BJ (cell line): ENCODE measurements around the gene SDCBP2. TPM values are rescaled to one million over a fixed set of nuclear protein-coding genes. Genes with fewer than 3 reads are reported as not detected.

Experiments
- CTCF ChIA-PET: fragments of 350-600 bp; formaldehyde crosslinking; extraction: SDS; loops from one replicate; lab custom pipeline; 2021; ENCODE audit warnings: antibody characterized with exemption, inconsistent platforms; lab: Yijun Ruan, JAX
- POLR2A ChIA-PET: fragments of 300-600 bp; sonication (Branson Sonifier 250); formaldehyde crosslinking; extraction: SDS; loops from one replicate; lab custom pipeline; 2021; ENCODE audit warnings: antibody characterized with exemption; lab: Charles Lee
- DNase-seq: peaks from one replicate; pipeline ENCODE4 v3.0.0-alpha.2; 2011; ENCODE audit warnings: low read depth
- H3K27me3 ChIP-seq: 2 replicates; pipeline ENCODE4 v1.6.0; 2011; ENCODE audit warnings: low read length; ENCODE audit not compliant: control insufficient read depth, insufficient read depth
- H3K36me3 ChIP-seq: 2 replicates; pipeline ENCODE4 v1.5.1; 2011; ENCODE audit warnings: low read length; ENCODE audit not compliant: control insufficient read depth, insufficient read depth
- H3K4me3 ChIP-seq: 2 replicates; pipeline ENCODE4 v1.5.1; 2011; ENCODE audit warnings: low read depth, mild to moderate bottlenecking, control low read depth, low read length
- CTCF ChIP-seq: IDR thresholded peaks from 2 replicates; pipeline ENCODE4 v1.5.1; 2011; ENCODE audit warnings: low read depth, mild to moderate bottlenecking, control low read depth, inconsistent platforms, low read length, moderate library complexity; ENCODE audit not compliant: insufficient read depth
- polyA plus RNA-seq: library from polyadenylated mRNA; depleted of rRNA; stranded (reverse); fragments of >200 nt; gene quantifications from 2 replicates; pipeline ENCODE4 v1.2.3, GENCODE V29; 2011

The SDCBP2 gene
- polyA plus RNA-seq, 1 experiment: 6.2 TPM

- Histone ChIP-seq H3K36me3 (peaks cover 3% of the 10 kb centered on the region), H3K4me3 (no peak overlapping the region), H3K27me3 (no peaks in the 10 kb centered on the region)
- ChIA-PET POLR2A (no interaction called here), CTCF (interaction anchor here (0.8 to 1.2 kb wide), 4 partner anchors 12 to 53 kb away, joined by 3 read pairs; no protein-coding TSS in a partner anchor)
- no peak for DNase-seq
- TF ChIP-seq CTCF: no peak
These were observed 47.7 kb upstream of the SDCBP2 start for GRCh38 chr20:1376408-1377270.

GRCh38 chr20:1376007-1376406, 47.1 kb upstream of the SDCBP2 start:
- ChIA-PET CTCF (interaction anchor here (0.8 kb wide), 1 partner anchor 15 kb away, joined by 3 read pairs; no protein-coding TSS in a partner anchor), POLR2A (no interaction called here)
- TF ChIP-seq CTCF: no peak
- H3K27me3 ChIP-seq: no peaks in the 10 kb centered on the region
- DNase-seq: no peak
- no peak overlapping the region for H3K4me3 ChIP-seq
- peaks cover 3% of the 10 kb centered on the region for H3K36me3 ChIP-seq

- peaks cover 3% of the 10 kb centered on the region for H3K36me3 ChIP-seq
- TF ChIP-seq CTCF: no peak
- ChIA-PET POLR2A (no interaction called here), CTCF (no interaction called here)
- no peak for DNase-seq
- H3K4me3 ChIP-seq: no peak overlapping the region
- H3K27me3 ChIP-seq: no peaks in the 10 kb centered on the region
These were observed 46.6 kb upstream of the SDCBP2 start for GRCh38 chr20:1375515-1375914.

- no peak overlapping the region for H3K4me3 ChIP-seq
- H3K36me3 ChIP-seq: peaks cover 2% of the 10 kb centered on the region
- ChIA-PET POLR2A (no interaction called here), CTCF (no interaction called here)
- H3K27me3 ChIP-seq: no peaks in the 10 kb centered on the region
- no peak for DNase-seq
- no peak for TF ChIP-seq CTCF
These were observed 45.3 kb upstream of the SDCBP2 start for GRCh38 chr20:1374246-1374645.

- DNase-seq: no peak
- Histone ChIP-seq H3K36me3 (peaks cover 2% of the 10 kb centered on the region), H3K27me3 (no peaks in the 10 kb centered on the region), H3K4me3 (no peak overlapping the region)
- no peak for TF ChIP-seq CTCF
- ChIA-PET POLR2A (no interaction called here), CTCF (no interaction called here)
These were observed 44.7 kb upstream of the SDCBP2 start for GRCh38 chr20:1373614-1374013.
